GM19035 (cell line): ENCODE data around the gene DDX23.

Experiments
- ATAC-seq: cut with Tn5 transposase; IDR thresholded peaks from one replicate; pipeline ENCODE4 v1.9.1; 2021; ENCODE audit not compliant: unreplicated experiment

DDX23 gene

GRCh38 chr12:48800971-48801370 lies 51.0 kb downstream of the DDX23 start:
- ATAC-seq = no peak

- no peak for ATAC-seq
Observed at GRCh38 chr12:48800457-48800856, 51.5 kb downstream of the DDX23 start.

- ATAC-seq = no peak
Observed at GRCh38 chr12:48796976-48797375, 55.0 kb downstream of the DDX23 start.

GRCh38 chr12:48795550-48796455 lies 56.2 kb downstream of the DDX23 start:
- ATAC-seq = no peak

GRCh38 chr12:48794870-48795269 lies 57.1 kb downstream of the DDX23 start:
- ATAC-seq = no peak

GRCh38 chr12:48793696-48794095 lies 58.3 kb downstream of the DDX23 start:
- ATAC-seq = no peak

GRCh38 chr12:48789858-48790326 lies 62.1 kb downstream of the DDX23 start:
- no peak for ATAC-seq

- no peak for ATAC-seq
Observed at GRCh38 chr12:48788854-48789775, 62.8 kb downstream of the DDX23 start, which contains the start of gene ADCY6. Gene ADCY6, minus strand, starts transcription at chr12:48789089. Its CDS starts 5,655 bp downstream, at chr12:48783434.

GRCh38 chr12:48788524-48788853 lies 63.5 kb downstream of the DDX23 start:
- ATAC-seq = no peak

- ATAC-seq = no peak
Observed at GRCh38 chr12:48787791-48788523, 64.0 kb downstream of the DDX23 start.

- no peak for ATAC-seq
Observed at GRCh38 chr12:48786591-48787544, 65.1 kb downstream of the DDX23 start.

GRCh38 chr12:48783432-48783831 lies 68.5 kb downstream of the DDX23 start:
- ATAC-seq = no peak

- no peak for ATAC-seq
Observed at GRCh38 chr12:48782457-48783395, 69.2 kb downstream of the DDX23 start.

GRCh38 chr12:48781750-48782456 lies 70.1 kb downstream of the DDX23 start:
- ATAC-seq = no peak

GRCh38 chr12:48780381-48781025 lies 71.5 kb downstream of the DDX23 start:
- no peak for ATAC-seq

- no peak for ATAC-seq
Observed at GRCh38 chr12:48779869-48780268, 72.1 kb downstream of the DDX23 start.
